RWPE2 (cell line): Measurements from ENCODE around the gene GPC4.

Experiments used
- ATAC-seq: fragments of 200-7000 bp; cut with Tn5 transposase; 3 replicates; pipeline ENCODE4 v1.9.1; 2021; ENCODE audit warnings: low read depth
- DNase-seq: peaks from one replicate; pipeline ENCODE4 v3.0.0-alpha.2; 2020; ENCODE audit warnings: low spot score
- H3K27ac ChIP-seq: fragments of 450-650 bp; 2 replicates; pipeline ENCODE4 v1.5.1; 2017; ENCODE audit warnings: mild to moderate bottlenecking; ENCODE audit not compliant: poor library complexity, severe bottlenecking
- H3K27me3 ChIP-seq: fragments of 250-450 bp; sonication (Bioruptor Pico); 2 replicates; pipeline ENCODE4 v1.5.1; 2021; ENCODE audit warnings: mild to moderate bottlenecking, moderate library complexity; ENCODE audit not compliant: insufficient read depth, poor library complexity, severe bottlenecking
- H3K36me3 ChIP-seq: fragments of 250-450 bp; sonication (Bioruptor Pico); 2 replicates; pipeline ENCODE4 v1.5.1; 2020; ENCODE audit warnings: low read depth, mild to moderate bottlenecking, moderate library complexity
- H3K4me1 ChIP-seq: fragments of 250-450 bp; sonication (Bioruptor Pico); 2 replicates; pipeline ENCODE4 v1.5.1; 2021; ENCODE audit warnings: mild to moderate bottlenecking, moderate library complexity; ENCODE audit not compliant: insufficient read depth, poor library complexity, severe bottlenecking
- H3K4me3 ChIP-seq: fragments of 250-450 bp; sonication (Bioruptor Pico); 2 replicates; pipeline ENCODE4 v1.5.1; 2021; ENCODE audit warnings: mild to moderate bottlenecking, moderate library complexity; ENCODE audit not compliant: severe bottlenecking
- H3K9me3 ChIP-seq: fragments of 250-450 bp; sonication (Bioruptor Pico); 2 replicates; pipeline ENCODE4 v1.5.1; 2021; ENCODE audit warnings: mild to moderate bottlenecking, moderate library complexity; ENCODE audit not compliant: severe bottlenecking
- TF ChIP-seq, protein P1 (sequence below): fragments of 450-650 bp; IDR thresholded peaks from one replicate; pipeline ENCODE4 v1.5.1; 2017; ENCODE audit warnings: mild to moderate bottlenecking, moderate library complexity; ENCODE audit not compliant: poor library complexity, severe bottlenecking

Gene GPC4

DNA sequence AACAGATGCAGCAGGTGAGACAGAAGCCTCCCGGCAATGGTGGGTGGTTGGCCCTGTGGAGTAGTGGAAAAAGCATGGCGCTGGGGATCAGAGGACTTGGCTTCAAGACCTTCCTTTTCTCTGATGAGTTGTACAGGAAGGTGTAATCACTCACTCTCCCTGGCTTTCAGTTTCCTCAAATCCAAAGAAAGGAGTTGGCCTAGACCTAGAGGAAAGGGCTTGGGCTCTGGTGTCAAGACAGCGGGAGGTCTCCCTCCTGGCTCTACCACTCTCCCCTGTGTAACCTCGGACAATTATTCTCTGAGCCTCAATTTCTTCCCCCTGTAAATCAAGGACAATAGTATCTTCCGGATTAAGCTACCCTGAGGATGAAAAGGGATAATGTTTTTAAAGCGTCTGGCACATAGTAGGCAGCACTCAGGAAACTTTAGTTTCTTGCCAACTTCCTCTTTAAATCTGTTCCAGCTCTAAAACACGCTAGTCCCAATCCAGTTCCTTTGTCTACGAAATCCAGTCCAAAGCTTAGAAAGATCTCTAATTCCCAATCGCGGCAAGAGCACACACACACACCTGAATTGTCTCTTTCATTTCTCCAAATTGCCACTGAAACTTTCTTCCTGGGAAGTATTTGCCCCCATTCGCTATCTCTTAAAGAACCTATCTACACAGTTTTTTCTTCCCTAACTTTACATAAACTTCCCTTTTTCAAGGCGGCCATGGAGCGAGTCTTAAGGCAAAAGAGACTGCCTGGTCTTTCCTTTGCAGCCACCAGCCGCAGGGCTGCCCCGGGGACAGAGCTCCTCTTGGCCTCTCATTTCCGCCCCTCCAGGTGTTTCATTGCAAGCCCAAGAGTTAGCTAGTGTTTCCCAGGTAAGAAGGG is 29.9 kb upstream of the GPC4 start:
- Histone ChIP-seq H3K4me1 (no peaks in the 10 kb centered on the region), H3K36me3 (no peaks in the 10 kb centered on the region), H3K27ac (no peak overlapping the region), H3K9me3 (no peaks in the 10 kb centered on the region), H3K27me3 (no peaks in the 10 kb centered on the region), H3K4me3 (no peak overlapping the region)
- ATAC-seq (no peak), DNase-seq (no peak)
- TF ChIP-seq, protein P1, sequence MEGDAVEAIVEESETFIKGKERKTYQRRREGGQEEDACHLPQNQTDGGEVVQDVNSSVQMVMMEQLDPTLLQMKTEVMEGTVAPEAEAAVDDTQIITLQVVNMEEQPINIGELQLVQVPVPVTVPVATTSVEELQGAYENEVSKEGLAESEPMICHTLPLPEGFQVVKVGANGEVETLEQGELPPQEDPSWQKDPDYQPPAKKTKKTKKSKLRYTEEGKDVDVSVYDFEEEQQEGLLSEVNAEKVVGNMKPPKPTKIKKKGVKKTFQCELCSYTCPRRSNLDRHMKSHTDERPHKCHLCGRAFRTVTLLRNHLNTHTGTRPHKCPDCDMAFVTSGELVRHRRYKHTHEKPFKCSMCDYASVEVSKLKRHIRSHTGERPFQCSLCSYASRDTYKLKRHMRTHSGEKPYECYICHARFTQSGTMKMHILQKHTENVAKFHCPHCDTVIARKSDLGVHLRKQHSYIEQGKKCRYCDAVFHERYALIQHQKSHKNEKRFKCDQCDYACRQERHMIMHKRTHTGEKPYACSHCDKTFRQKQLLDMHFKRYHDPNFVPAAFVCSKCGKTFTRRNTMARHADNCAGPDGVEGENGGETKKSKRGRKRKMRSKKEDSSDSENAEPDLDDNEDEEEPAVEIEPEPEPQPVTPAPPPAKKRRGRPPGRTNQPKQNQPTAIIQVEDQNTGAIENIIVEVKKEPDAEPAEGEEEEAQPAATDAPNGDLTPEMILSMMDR = no peak

DNA sequence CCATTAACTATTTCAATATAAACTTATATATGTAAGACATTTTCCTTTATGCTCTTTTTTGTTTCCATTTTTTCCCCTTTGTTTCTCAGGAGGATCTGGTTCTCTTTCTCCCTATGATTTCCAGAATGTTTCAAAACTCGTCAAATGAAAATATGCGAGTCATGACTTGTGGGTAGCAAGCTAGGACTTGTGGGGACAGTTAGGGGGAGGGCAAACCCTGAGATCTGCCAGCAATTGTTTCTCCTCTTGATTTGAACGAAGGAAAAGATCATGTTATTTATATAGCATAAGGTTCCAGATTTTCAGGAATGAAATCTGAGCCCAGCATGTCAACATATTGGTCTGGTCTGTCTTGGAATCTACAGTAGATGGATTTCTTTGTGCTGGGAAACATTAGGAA is 28.9 kb upstream of the GPC4 start:
- Histone ChIP-seq H3K27me3 (no peaks in the 10 kb centered on the region), H3K27ac (no peak overlapping the region), H3K4me1 (no peaks in the 10 kb centered on the region), H3K36me3 (no peaks in the 10 kb centered on the region), H3K4me3 (no peak overlapping the region), H3K9me3 (no peaks in the 10 kb centered on the region)
- ATAC-seq (no peak), DNase-seq (no peak)
- TF ChIP-seq, protein P1 = no peak

DNA sequence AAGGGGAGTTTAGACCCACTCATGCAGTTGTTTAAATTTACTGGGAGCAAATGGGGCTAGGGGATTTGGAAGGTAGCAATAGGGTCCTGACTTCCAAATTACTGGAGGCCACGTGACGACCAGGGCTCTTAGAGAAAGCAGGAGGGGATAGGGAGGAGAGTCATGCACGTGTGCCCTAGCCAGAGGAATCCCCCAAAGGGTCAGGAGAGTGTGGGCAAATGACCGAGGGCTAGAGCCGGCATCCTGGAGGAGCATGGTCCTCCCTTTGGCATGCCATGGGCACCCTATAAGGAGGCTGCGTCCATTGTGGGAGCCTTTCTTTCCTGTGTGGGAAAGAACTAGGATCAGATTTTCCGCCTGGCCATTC is 25.5 kb upstream of the GPC4 start:
- H3K9me3 ChIP-seq = no peaks in the 10 kb centered on the region
- ATAC-seq (no peak), DNase-seq (no peak)
- H3K4me3 ChIP-seq = no peak overlapping the region
- no peak overlapping the region for H3K27ac ChIP-seq
- H3K27me3 ChIP-seq = no peaks in the 10 kb centered on the region
- H3K36me3 ChIP-seq = no peaks in the 10 kb centered on the region
- TF ChIP-seq, protein P1 = no peak
- H3K4me1 ChIP-seq = no peaks in the 10 kb centered on the region

DNA sequence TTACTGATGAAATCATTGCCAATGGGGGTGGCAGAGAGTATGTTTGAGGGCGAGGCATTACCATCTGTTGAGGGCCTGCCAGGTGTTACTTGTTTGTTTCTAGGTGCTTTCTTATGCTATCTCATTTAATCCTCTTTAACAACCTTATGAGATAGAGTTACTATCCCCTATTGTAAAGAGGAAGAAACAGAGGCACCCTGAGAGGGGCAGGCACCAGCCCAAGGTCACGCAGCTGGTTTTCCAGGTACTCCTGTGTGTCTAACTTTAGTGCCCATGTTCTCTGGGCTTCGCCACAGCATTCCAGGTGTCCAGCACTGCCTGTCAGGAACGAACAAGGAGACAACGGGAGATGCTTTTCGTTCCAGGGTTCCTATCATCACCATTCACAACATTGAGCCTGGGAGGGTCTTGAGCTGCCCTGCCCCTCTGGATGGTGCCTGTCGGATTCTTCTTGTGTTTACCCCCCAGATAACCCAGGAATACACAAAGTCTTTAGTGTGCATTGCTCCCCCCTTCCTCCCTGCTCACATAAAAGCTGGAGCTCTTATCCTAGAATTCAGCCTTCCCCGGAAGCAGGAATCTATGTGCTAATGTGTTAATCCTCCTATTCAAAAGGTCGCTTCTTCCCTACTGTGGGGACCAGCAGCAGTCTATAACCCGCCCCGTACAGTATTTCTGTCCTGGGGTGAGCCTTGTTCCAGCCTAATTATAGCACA is 24.9 kb upstream of the GPC4 start:
- H3K4me1 ChIP-seq = no peaks in the 10 kb centered on the region
- no peak overlapping the region for H3K27ac ChIP-seq
- H3K4me3 ChIP-seq = no peak overlapping the region
- no peaks in the 10 kb centered on the region for H3K27me3 ChIP-seq
- ATAC-seq = no peak
- H3K36me3 ChIP-seq = no peaks in the 10 kb centered on the region
- TF ChIP-seq, protein P1 = no peak
- DNase-seq = no peak
- no peaks in the 10 kb centered on the region for H3K9me3 ChIP-seq

DNA sequence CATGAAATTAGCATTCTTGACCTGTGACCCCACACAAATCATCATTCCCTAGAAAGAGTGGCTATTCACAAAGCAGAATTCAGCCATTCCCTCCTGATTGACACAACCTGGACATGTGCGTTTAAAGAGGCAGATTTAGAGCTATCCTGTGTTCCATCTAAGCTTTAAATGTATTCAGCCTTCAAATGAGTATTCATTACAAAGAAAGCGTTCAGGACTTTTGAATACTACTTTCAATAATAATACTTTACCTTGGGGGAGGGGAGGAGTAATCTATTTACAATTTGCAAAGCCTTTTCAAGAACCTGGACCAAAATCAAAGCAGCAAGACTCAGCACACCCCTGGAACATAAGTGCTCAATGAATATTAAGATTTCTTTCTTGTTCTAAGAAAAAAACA is 22.5 kb upstream of the GPC4 start:
- no peaks in the 10 kb centered on the region for H3K27me3 ChIP-seq
- H3K27ac ChIP-seq = no peak overlapping the region
- no peak for DNase-seq
- no peaks in the 10 kb centered on the region for H3K9me3 ChIP-seq
- no peaks in the 10 kb centered on the region for H3K4me1 ChIP-seq
- H3K36me3 ChIP-seq = no peaks in the 10 kb centered on the region
- TF ChIP-seq, protein P1 = no peak
- ATAC-seq = no peak
- no peak overlapping the region for H3K4me3 ChIP-seq
